Measurements from ENCODE around the gene FBXW5.

DNA sequence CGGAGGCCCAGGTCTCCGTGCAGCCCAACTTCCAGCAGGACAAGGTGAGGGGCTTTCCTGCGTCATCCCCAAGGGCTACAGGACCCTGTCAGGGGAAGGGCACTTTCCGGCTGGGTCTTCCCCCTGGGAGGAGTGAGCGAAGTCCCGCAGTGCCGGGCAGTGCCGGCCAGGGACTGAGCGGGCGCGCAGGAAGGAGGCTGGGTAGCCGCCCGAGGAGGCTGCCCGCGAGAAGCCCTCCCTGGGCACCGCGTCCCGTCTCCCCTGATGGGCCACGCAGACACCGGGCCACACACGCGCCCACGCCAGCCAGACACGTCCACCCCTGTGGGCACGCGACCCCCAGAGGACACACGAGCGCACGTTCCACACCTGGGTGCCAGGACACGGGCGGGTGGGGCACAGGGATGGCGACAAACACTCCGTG is 33.1 kb upstream of the FBXW5 start:
- TF ChIP-seq CREM (CRISPR knock-in tag; IDR thresholded peaks at IDR 0.05) = no peak
- no peak for TF ChIP-seq RORB (CRISPR knock-in tag; IDR thresholded peaks at IDR 0.05)
- TF ChIP-seq, protein P1, sequence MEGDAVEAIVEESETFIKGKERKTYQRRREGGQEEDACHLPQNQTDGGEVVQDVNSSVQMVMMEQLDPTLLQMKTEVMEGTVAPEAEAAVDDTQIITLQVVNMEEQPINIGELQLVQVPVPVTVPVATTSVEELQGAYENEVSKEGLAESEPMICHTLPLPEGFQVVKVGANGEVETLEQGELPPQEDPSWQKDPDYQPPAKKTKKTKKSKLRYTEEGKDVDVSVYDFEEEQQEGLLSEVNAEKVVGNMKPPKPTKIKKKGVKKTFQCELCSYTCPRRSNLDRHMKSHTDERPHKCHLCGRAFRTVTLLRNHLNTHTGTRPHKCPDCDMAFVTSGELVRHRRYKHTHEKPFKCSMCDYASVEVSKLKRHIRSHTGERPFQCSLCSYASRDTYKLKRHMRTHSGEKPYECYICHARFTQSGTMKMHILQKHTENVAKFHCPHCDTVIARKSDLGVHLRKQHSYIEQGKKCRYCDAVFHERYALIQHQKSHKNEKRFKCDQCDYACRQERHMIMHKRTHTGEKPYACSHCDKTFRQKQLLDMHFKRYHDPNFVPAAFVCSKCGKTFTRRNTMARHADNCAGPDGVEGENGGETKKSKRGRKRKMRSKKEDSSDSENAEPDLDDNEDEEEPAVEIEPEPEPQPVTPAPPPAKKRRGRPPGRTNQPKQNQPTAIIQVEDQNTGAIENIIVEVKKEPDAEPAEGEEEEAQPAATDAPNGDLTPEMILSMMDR (IDR thresholded peaks at IDR 0.05) = no peak
- no peak for TF ChIP-seq MAX (CRISPR knock-in tag; IDR thresholded peaks at IDR 0.05)
- no peak for TF ChIP-seq RELA (CRISPR knock-in tag; IDR thresholded peaks at IDR 0.05; ENCODE audit: borderline replicate concordance)
- TF ChIP-seq NFE2L1 (CRISPR knock-in tag; IDR thresholded peaks at IDR 0.05) = no peak
- no peak for TF ChIP-seq ESRRA (CRISPR knock-in tag; IDR thresholded peaks at IDR 0.05; ENCODE audit: borderline replicate concordance)
- no peak for TF ChIP-seq ZNF219 (CRISPR knock-in tag; IDR thresholded peaks at IDR 0.05; ENCODE audit: borderline replicate concordance)

All from WTC11 (cell line).